Activated naive CD8-positive, alpha-beta T cell treated with anti-CD3 and anti-CD28 coated beads, Interleukin-2, amount 50 U/mL, for 16 hours (primary cell): ENCODE results near the gene PRODH2.
"Not testable (repeated sequence)": the region's sequence is repeated elsewhere in the genome, so short reads cannot be mapped to it uniquely, and the experiment has no call there.

Source experiments
- DNase-seq: peaks from one replicate; pipeline ENCODE4 v3.0.0-alpha.2; 2020; ENCODE audit warnings: low read depth, low spot score

Gene PRODH2

GRCh38 chr19:35796645-35797542, 15.8 kb downstream of the PRODH2 start:
- DNase-seq = no peak

GRCh38 chr19:35795564-35795963, 17.1 kb downstream of the PRODH2 start:
- DNase-seq = not testable (repeated sequence)

DNA sequence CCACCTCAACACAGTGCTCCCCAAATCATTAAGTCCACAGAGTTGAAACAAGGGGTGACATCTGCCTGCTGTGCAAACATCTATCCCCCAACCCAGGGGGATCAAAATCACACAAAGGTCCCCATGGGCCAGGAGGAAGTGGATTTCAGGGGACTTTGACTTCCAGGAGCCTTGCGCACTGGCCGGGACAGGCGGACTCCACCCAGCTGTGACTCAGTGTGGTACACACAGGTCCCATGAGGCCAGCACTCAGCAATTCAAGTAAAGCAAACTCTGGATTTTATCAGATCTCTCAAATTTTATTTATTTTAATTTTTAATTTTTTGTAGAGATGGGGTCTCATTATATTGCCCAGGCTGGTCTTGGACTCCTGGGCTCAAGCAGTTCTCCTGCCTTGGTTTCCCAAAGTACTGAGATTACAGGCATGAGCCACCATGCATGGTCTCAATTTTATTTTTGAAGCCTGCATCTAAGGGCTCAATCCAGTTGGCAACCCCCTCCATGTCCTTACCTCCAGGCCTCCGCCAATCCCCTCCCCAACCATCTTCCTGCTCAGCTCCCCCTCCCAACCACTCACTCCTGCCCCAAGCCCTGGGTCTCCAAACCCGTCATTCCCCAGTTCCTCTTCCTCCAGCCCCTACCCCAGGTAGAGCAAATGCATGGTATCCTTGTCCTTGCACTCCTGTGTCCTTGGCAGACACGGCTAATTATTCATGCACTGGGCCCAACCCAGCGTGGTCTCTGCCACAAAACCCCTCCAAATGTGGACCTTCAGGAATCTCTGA, 19.1 kb downstream of the PRODH2 start:
- no peak for DNase-seq

GRCh38 chr19:35792888-35793287, 19.8 kb downstream of the PRODH2 start:
- no peak for DNase-seq

DNA sequence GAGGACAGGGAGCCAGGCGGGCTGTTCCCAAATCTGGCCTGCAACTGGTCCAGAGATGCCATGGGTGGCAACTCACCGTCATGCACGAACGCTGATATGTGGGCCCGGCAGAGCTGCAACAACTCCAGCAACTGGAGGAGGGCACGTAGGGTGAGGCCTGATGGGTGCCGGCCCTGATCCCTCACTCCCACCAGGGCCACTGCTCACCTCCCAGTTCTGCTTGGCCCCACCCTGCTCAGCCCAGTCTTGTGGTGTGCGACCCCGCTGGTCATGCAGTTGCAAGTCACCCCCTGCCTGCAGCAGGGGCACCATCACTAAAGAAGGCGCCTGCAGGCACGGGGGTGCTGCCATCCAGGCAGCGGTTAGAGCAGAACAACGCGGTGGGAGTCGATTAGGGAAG, 20.3 kb downstream of the PRODH2 start:
- DNase-seq = no peak

DNA sequence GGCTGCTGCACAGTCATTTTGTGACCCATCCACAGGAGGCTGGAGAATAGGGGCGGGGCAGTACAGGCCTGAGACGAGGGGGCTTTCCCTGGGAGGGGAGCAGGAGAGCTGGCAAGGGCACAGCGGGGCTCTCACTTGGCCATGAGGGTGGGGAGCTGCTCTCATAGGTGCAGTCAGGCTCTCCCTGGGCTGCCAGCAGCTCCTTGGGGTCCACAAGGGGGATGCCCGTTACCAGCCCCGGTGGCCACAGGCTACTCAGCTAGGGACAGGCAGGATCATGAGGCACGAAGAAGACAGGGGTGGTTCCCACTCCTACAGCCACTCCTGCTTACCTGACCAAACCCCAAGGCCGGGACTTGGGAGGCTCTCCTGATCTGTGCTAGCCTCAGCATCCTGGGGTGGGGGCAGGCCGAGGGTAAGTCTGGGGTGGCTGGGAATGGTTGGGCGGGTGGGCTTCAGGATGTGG, 20.8 kb downstream of the PRODH2 start:
- no peak for DNase-seq

- no peak for DNase-seq
These were observed 21.4 kb downstream of the PRODH2 start for GRCh38 chr19:35790981-35791813.

DNA sequence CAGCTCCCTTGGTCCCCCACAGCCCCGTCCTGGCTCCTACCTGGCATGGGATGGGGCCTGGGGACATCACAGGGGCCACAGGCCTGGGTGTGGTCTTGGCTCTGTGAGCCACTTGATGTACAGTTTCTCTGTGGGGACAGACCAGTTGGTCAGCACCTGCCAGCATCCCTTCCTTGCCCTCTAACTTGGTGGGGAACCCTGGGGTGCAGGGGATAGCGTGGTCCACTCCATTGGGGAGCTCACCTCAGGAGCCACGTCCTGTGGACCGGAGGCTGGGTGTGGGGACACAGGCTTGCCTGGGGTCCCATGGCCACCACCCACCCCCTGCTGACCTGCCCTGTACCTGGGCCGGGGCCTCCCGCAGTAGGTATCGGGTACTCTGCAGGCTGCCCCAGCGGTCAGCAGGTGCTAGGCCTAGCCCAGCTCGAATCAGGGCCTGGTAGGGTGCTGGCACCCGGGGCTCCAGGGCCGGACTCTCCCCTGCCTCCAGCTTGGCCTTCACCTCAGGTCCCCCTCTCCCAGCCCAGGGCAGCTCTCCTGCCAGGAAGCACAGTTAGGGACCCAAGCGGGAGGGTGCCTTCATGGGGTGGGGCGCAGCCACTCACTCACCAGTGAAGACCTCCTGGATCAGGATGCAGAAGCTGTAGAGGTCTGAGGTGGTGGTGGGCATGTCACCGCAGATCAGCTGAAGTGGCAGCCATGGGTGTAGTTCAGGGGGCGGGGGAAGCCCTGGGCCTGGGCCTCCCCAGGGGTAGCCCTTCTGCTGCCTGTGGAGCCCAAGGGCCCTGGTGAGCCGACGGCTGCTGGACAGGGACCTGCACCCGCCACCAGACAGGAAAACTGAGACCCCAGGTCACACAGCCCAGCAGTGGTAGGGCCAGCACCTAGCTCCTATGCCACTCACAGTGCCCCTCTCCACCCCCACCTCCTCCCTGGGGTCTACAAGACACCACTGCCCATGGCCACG, 22.4 kb downstream of the PRODH2 start:
- DNase-seq = no peak

- no peak for DNase-seq
These were observed 23.3 kb downstream of the PRODH2 start for GRCh38 chr19:35789195-35789977.

- DNase-seq = no peak
These were observed 24.3 kb downstream of the PRODH2 start for GRCh38 chr19:35788205-35788960.

- DNase-seq = no peak
These were observed 25.3 kb downstream of the PRODH2 start for GRCh38 chr19:35787227-35787799.

- DNase-seq = no peak
These were observed 26.1 kb downstream of the PRODH2 start for GRCh38 chr19:35786299-35787160.

- DNase-seq = no peak
These were observed 27.4 kb downstream of the PRODH2 start for GRCh38 chr19:35785339-35785627.

DNA sequence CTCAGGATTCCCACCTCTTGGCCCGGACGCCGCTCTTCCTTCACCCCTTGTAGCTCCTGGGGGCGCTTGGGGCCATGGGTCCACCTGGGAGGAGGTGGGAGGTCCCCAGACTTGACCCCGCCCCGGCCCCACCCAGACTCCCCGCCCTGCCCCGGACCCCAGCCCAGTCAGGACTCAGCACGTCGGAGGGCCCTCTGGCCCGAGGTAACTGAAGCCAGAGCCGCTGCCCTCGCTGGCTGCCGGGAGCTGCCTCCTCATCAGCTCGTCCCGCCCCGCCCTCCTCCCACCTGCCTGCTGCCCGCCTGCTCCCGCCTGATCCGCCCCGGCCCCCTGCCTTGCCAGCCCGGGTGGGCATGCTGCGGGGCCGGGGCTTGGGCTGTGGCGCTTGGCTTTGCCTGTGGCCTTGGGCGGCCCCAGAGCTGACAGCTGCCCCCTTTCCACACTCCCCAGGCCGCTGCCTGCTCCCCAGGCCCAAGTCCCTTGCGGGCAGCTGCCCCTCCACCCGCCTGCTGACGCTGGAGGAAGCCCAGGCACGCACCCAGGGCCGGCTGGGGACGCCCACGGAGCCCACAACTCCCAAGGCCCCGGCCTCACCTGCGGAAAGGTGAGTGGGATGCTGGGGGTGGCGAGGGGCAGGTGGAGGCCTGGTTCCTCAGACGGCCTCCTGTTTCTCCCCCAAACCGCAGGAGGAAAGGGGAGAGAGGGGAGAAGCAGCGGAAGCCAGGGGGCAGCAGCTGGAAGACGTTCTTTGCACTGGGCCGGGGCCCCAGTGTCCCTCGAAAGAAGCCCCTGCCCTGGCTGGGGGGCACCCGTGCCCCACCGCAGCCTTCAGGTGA, 27.9 kb downstream of the PRODH2 start:
- no peak for DNase-seq

DNA sequence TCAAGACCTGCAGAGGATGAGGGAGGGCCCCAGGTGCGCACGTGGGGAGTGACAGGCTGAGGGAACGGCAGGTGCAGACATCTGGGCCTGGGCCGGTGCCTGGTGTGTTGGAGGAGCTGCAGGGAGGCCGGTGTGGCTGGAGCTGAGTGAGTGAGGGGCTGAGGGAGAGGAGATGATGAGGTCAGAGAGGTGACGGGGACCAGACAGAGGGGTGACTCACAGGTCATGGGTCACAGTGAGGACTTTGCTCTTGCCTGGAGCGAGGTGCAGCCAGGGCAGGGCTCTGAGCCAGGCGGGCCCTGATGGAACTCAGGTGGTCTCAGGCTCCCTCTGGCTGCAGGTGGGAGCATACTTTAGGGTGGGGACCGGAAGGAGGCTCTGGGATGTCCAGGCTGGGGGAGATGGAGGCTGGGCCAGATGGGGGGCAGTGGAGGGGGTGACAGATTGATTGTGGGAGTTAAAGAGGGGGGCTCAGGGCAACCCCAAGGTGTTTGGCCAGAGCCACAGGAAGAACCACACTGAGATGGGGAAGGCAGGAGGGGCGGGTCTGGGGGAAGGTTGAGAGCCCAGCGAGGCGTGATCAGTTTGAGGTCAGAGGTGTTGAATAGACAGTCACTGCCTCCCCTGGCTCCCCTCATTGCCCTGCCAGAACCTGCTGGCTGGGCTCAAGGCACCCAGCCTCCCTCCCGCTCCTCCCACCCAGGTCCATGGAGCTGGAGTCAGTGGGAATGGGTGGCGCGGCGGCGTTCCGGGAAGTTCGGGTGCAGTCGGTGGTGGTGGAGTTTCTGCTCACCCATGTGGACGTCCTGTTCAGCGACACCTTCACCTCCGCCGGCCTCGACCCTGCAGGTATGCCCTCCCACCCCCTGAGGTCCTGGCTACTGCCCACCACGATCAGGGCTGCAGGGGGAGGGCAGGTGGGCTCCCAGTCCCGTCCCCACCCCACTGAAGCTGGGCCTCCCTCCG, 28.9 kb downstream of the PRODH2 start:
- DNase-seq = no peak

GRCh38 chr19:35782589-35782988, 30.1 kb downstream of the PRODH2 start:
- DNase-seq = no peak
